ENCODE measurements around the gene SMARCC2.

- TF ChIP-seq CTCF (conservative IDR thresholded peaks at IDR 0.05; ENCODE audit: low read length) (no peak), EZH2phosphoT487 (IDR thresholded peaks at IDR 0.05; ENCODE audit: borderline replicate concordance) (no peak)
Observed at GRCh38 chr12:56158029-56158925, 31.0 kb downstream of the SMARCC2 start, which contains the start of gene MYL6.

Data from Loucy (cell line).